ENCODE measurements around the gene CDH8.
"Not testable (repeated sequence)": the region's sequence is repeated elsewhere in the genome, so short reads cannot be mapped to it uniquely, and the experiment has no call there.

The CDH8 gene

DNA sequence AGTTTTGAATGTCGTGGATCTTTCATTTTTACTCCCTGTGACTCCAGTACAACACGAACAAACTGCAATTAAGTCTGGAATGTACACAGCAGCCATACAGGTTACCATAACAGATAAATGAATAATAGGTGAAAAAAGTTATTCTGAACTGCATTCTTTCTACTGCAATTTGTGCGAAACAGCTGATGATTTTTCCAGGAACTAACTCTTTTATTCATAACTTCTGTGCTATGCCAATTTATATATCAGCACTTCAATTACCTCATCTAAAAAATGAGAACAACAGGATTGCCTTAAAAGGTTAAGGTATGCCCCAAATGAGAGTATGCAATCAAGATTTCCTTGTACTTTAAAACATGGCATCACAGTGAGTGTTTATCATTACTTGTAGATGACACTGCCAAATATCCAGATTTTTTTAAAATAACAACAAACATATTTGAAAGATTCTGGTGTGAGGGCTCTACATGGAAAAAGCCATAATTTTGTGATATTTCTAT is 238.9 kb downstream of the CDH8 start:
- Histone ChIP-seq H3K9ac (ENCODE audit: low read length) (no peak overlapping the region), H3K4me1 (ENCODE audit: control insufficient read depth, insufficient read depth, low read length) (no peaks in the 10 kb centered on the region), H3K9me3 (ENCODE audit: control insufficient read depth, low read length) (no peaks in the 10 kb centered on the region), H3K27me3 (ENCODE audit: control insufficient read depth, insufficient read depth, low read length) (no peaks in the 10 kb centered on the region), H3K4me3 (ENCODE audit: low read length) (no peak overlapping the region), H3K36me3 (ENCODE audit: control insufficient read depth, insufficient read depth, low read length) (no peaks in the 10 kb centered on the region)

DNA sequence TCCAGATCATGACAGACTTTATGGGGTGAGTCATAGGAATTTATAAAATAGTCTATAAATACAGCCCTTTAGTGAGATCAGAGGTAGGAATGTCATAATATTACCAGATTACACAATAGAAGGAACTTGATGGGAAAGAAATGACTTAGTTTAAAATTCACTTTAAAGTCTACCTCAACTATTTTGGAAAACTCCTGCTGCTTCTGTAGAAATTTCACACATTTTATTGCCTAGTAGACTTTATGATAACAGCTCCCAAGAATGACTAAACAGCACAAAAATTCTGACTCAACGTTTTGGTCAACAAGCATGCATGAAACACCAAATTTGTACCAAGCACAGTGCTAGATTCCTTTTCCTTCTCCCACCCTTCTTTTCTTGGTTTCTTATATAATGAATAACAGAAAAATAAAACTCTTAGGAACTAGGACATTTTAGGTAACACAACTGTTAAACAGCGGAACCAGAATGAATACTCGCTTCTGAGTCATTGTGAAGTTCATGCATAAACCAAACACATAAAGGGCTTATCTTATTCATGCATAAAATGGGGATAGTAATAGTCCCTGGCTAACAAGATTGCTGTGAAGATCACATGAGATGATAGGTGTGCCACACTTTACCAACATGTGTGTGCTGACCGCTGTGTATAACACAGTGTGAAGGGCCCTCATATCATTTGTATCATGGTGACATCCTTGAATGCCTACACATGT is 243.9 kb downstream of the CDH8 start:
- Histone ChIP-seq H3K9me3 (ENCODE audit: control insufficient read depth, low read length) (peaks cover 3% of the 10 kb centered on the region), H3K36me3 (ENCODE audit: control insufficient read depth, insufficient read depth, low read length) (no peaks in the 10 kb centered on the region), H3K4me3 (ENCODE audit: low read length) (no peak overlapping the region), H3K9ac (ENCODE audit: low read length) (no peak overlapping the region), H3K4me1 (ENCODE audit: control insufficient read depth, insufficient read depth, low read length) (no peaks in the 10 kb centered on the region), H3K27me3 (ENCODE audit: control insufficient read depth, insufficient read depth, low read length) (no peaks in the 10 kb centered on the region)

DNA sequence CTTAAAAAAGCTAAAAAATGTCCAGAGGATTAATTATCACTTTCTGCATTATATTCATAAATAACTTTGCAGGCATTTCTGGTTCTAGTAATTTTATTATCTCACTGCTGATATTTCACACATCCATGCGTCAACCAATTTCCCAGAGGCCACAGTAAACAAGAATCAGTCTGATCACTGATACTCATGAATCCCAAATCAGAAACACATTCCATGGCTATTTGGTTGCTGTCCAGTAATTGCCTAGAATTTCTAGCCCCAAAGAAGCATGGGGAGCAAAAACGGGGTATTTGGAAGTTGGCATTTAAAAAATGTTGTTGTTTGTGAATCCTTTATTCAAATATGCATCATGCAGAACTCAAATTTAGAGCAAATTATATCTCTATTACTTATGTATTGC is 244.8 kb downstream of the CDH8 start:
- Histone ChIP-seq H3K36me3 (ENCODE audit: control insufficient read depth, insufficient read depth, low read length) (no peaks in the 10 kb centered on the region), H3K9ac (ENCODE audit: low read length) (no peak overlapping the region), H3K4me3 (ENCODE audit: low read length) (no peak overlapping the region), H3K4me1 (ENCODE audit: control insufficient read depth, insufficient read depth, low read length) (no peaks in the 10 kb centered on the region), H3K27me3 (ENCODE audit: control insufficient read depth, insufficient read depth, low read length) (no peaks in the 10 kb centered on the region), H3K9me3 (ENCODE audit: control insufficient read depth, low read length) (peaks cover 3% of the 10 kb centered on the region)

- not testable (repeated sequence) for H3K4me3 ChIP-seq (ENCODE audit: low read length); H3K9ac ChIP-seq (ENCODE audit: low read length); H3K4me1 ChIP-seq (ENCODE audit: control insufficient read depth, insufficient read depth, low read length); H3K9me3 ChIP-seq (ENCODE audit: control insufficient read depth, low read length); H3K27me3 ChIP-seq (ENCODE audit: control insufficient read depth, insufficient read depth, low read length); H3K36me3 ChIP-seq (ENCODE audit: control insufficient read depth, insufficient read depth, low read length)
Measured at GRCh38 chr16:61781855-61782254, 254.4 kb downstream of the CDH8 start.

- no peak overlapping the region for H3K9ac ChIP-seq (ENCODE audit: low read length)
- no peak overlapping the region for H3K4me3 ChIP-seq (ENCODE audit: low read length)
- no peaks in the 10 kb centered on the region for H3K36me3 ChIP-seq (ENCODE audit: control insufficient read depth, insufficient read depth, low read length)
- no peaks in the 10 kb centered on the region for H3K27me3 ChIP-seq (ENCODE audit: control insufficient read depth, insufficient read depth, low read length)
- no peaks in the 10 kb centered on the region for H3K9me3 ChIP-seq (ENCODE audit: control insufficient read depth, low read length)
- H3K4me1 ChIP-seq (ENCODE audit: control insufficient read depth, insufficient read depth, low read length) = no peaks in the 10 kb centered on the region
Measured at GRCh38 chr16:61780161-61780560, 256.1 kb downstream of the CDH8 start.

- H3K27me3 ChIP-seq (ENCODE audit: control insufficient read depth, insufficient read depth, low read length) = no peaks in the 10 kb centered on the region
- H3K4me1 ChIP-seq (ENCODE audit: control insufficient read depth, insufficient read depth, low read length) = no peaks in the 10 kb centered on the region
- H3K9me3 ChIP-seq (ENCODE audit: control insufficient read depth, low read length) = no peaks in the 10 kb centered on the region
- H3K9ac ChIP-seq (ENCODE audit: low read length) = no peak overlapping the region
- H3K4me3 ChIP-seq (ENCODE audit: low read length) = no peak overlapping the region
- H3K36me3 ChIP-seq (ENCODE audit: control insufficient read depth, insufficient read depth, low read length) = no peaks in the 10 kb centered on the region
Measured at GRCh38 chr16:61770301-61770700, 265.9 kb downstream of the CDH8 start.

GRCh38 chr16:61763991-61764390 is 272.2 kb downstream of the CDH8 start:
- no peaks in the 10 kb centered on the region for H3K36me3 ChIP-seq (ENCODE audit: control insufficient read depth, insufficient read depth, low read length)
- H3K9ac ChIP-seq (ENCODE audit: low read length) = no peak overlapping the region
- H3K27me3 ChIP-seq (ENCODE audit: control insufficient read depth, insufficient read depth, low read length) = no peaks in the 10 kb centered on the region
- no peaks in the 10 kb centered on the region for H3K4me1 ChIP-seq (ENCODE audit: control insufficient read depth, insufficient read depth, low read length)
- no peaks in the 10 kb centered on the region for H3K9me3 ChIP-seq (ENCODE audit: control insufficient read depth, low read length)
- no peak overlapping the region for H3K4me3 ChIP-seq (ENCODE audit: low read length)

DNA sequence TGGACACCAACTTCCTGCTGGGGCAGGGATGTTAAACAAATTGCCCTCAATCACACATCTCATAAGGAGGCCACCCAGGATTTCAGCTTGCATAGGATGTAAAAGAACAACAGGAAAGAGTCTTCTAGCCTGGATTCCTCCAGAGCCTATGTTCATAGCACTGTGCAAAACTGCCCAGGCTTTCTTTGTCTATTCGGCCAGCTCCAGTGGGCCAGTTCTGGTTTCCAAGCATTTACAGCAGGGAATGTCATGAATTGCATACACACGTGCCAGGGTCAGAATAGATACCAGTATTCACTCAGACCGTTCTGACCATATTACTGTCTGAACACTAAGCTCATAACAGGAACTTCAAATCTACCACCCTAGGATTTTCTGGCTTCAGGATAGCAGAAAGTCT is 273.2 kb downstream of the CDH8 start:
- Histone ChIP-seq H3K36me3 (ENCODE audit: control insufficient read depth, insufficient read depth, low read length) (no peaks in the 10 kb centered on the region), H3K9me3 (ENCODE audit: control insufficient read depth, low read length) (no peaks in the 10 kb centered on the region), H3K4me1 (ENCODE audit: control insufficient read depth, insufficient read depth, low read length) (no peaks in the 10 kb centered on the region), H3K27me3 (ENCODE audit: control insufficient read depth, insufficient read depth, low read length) (no peaks in the 10 kb centered on the region), H3K4me3 (ENCODE audit: low read length) (no peak overlapping the region), H3K9ac (ENCODE audit: low read length) (no peak overlapping the region)

DNA sequence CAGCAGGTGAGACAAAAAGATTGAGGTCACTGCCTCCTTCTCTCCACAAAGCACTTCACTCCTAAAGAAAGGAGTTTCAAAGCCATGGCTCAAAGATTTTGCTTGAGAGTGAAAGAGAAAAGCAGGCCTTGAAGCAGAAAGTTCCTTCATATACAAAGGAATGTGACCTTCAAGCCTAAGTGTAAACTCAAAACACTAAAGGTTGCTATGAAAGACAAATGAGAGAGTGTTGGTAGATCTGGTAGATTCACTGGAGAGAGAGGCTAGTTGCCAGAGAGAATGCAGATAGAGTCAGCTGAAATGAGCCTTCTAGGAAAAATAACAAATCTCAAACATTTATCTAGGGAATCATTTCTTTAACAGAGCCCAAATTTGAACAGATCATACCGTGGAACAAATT is 305.2 kb downstream of the CDH8 start:
- Histone ChIP-seq H3K27me3 (ENCODE audit: control insufficient read depth, insufficient read depth, low read length) (no peaks in the 10 kb centered on the region), H3K9ac (ENCODE audit: low read length) (no peak overlapping the region), H3K36me3 (ENCODE audit: control insufficient read depth, insufficient read depth, low read length) (no peaks in the 10 kb centered on the region), H3K4me3 (ENCODE audit: low read length) (no peak overlapping the region), H3K9me3 (ENCODE audit: control insufficient read depth, low read length) (no peaks in the 10 kb centered on the region), H3K4me1 (ENCODE audit: control insufficient read depth, insufficient read depth, low read length) (no peaks in the 10 kb centered on the region)

DNA sequence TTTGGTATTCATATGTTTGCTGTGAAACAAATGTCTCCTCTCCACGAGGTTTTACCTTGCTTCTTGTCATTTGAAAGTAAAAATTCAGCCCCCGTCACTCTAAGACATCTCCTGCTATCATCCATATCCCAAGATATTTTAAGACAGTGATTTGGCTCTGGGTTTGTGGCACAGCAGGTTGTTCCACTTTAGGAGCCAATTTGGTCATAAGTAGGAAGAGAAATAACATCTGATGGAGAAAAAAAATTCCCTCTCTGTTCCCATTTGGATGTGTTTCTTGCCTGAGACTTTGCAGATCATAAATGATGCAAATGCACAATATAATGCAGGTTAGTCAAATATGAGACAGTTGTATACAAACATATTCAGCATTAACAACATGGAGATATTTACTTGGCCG is 309.5 kb downstream of the CDH8 start:
- H3K27me3 ChIP-seq (ENCODE audit: control insufficient read depth, insufficient read depth, low read length) = no peaks in the 10 kb centered on the region
- no peaks in the 10 kb centered on the region for H3K4me1 ChIP-seq (ENCODE audit: control insufficient read depth, insufficient read depth, low read length)
- no peak overlapping the region for H3K4me3 ChIP-seq (ENCODE audit: low read length)
- no peaks in the 10 kb centered on the region for H3K9me3 ChIP-seq (ENCODE audit: control insufficient read depth, low read length)
- no peak overlapping the region for H3K9ac ChIP-seq (ENCODE audit: low read length)
- H3K36me3 ChIP-seq (ENCODE audit: control insufficient read depth, insufficient read depth, low read length) = no peaks in the 10 kb centered on the region

- Histone ChIP-seq H3K4me1 (ENCODE audit: control insufficient read depth, insufficient read depth, low read length) (no peaks in the 10 kb centered on the region), H3K9me3 (ENCODE audit: control insufficient read depth, low read length) (no peaks in the 10 kb centered on the region), H3K9ac (ENCODE audit: low read length) (no peak overlapping the region), H3K4me3 (ENCODE audit: low read length) (no peak overlapping the region), H3K36me3 (ENCODE audit: control insufficient read depth, insufficient read depth, low read length) (no peaks in the 10 kb centered on the region), H3K27me3 (ENCODE audit: control insufficient read depth, insufficient read depth, low read length) (no peaks in the 10 kb centered on the region)
Measured at GRCh38 chr16:61726125-61726524, 310.1 kb downstream of the CDH8 start.

GRCh38 chr16:61721544-61721943 is 314.7 kb downstream of the CDH8 start:
- H3K9ac ChIP-seq (ENCODE audit: low read length) = no peak overlapping the region
- H3K4me1 ChIP-seq (ENCODE audit: control insufficient read depth, insufficient read depth, low read length) = no peaks in the 10 kb centered on the region
- H3K27me3 ChIP-seq (ENCODE audit: control insufficient read depth, insufficient read depth, low read length) = no peaks in the 10 kb centered on the region
- no peaks in the 10 kb centered on the region for H3K36me3 ChIP-seq (ENCODE audit: control insufficient read depth, insufficient read depth, low read length)
- H3K9me3 ChIP-seq (ENCODE audit: control insufficient read depth, low read length) = no peaks in the 10 kb centered on the region
- H3K4me3 ChIP-seq (ENCODE audit: low read length) = no peak overlapping the region

- no peaks in the 10 kb centered on the region for H3K4me1 ChIP-seq (ENCODE audit: control insufficient read depth, insufficient read depth, low read length)
- H3K27me3 ChIP-seq (ENCODE audit: control insufficient read depth, insufficient read depth, low read length) = no peaks in the 10 kb centered on the region
- no peak overlapping the region for H3K4me3 ChIP-seq (ENCODE audit: low read length)
- no peak overlapping the region for H3K9ac ChIP-seq (ENCODE audit: low read length)
- H3K9me3 ChIP-seq (ENCODE audit: control insufficient read depth, low read length) = no peaks in the 10 kb centered on the region
- H3K36me3 ChIP-seq (ENCODE audit: control insufficient read depth, insufficient read depth, low read length) = no peaks in the 10 kb centered on the region
Measured at GRCh38 chr16:61715393-61715792, 320.8 kb downstream of the CDH8 start.
